ENCODE results near the gene PTPRT. TPM values are rescaled to one million over a fixed set of nuclear protein-coding genes. Genes with fewer than 3 reads are reported as not detected.

Gene PTPRT
- total RNA-seq, 1 experiment from 2014 or later = not detected

- TF ChIP-seq CTCF (IDR thresholded peaks at IDR 0.05; ENCODE audit: unreplicated experiment) = no peak
- Mint-ChIP-seq H3K27ac (ENCODE audit: unreplicated experiment) (no peak overlapping the region), H3K9me3 (ENCODE audit: low read depth, unreplicated experiment) (peaks cover 5% of the 10 kb centered on the region), H3K36me3 (ENCODE audit: insufficient read depth, unreplicated experiment) (no peaks in the 10 kb centered on the region), H3K4me3 (ENCODE audit: low read depth, unreplicated experiment) (no peak overlapping the region), H3K4me1 (ENCODE audit: low read depth, unreplicated experiment) (no peaks in the 10 kb centered on the region), H3K27me3 (ENCODE audit: unreplicated experiment) (peaks cover 4% of the 10 kb centered on the region)
- no TSS peak for BruUV-seq (replicated peaks)
- no peak for DNase-seq
- intact Hi-C loops (cut with micrococcal nuclease; ENCODE audit: unreplicated experiment) = no loop called here
- CTCF ChIA-PET = no interaction called here
Observed at GRCh38 chr20:42095221-42095620, 1094.5 kb downstream of the PTPRT start.

GRCh38 chr20:42093542-42094440, 1095.9 kb downstream of the PTPRT start:
- Mint-ChIP-seq H3K27me3 (ENCODE audit: unreplicated experiment) (no peaks in the 10 kb centered on the region), H3K27ac (ENCODE audit: unreplicated experiment) (no peak overlapping the region), H3K4me3 (ENCODE audit: low read depth, unreplicated experiment) (no peak overlapping the region), H3K36me3 (ENCODE audit: insufficient read depth, unreplicated experiment) (no peaks in the 10 kb centered on the region), H3K4me1 (ENCODE audit: low read depth, unreplicated experiment) (no peaks in the 10 kb centered on the region), H3K9me3 (ENCODE audit: low read depth, unreplicated experiment) (peaks cover 5% of the 10 kb centered on the region)
- no peak for DNase-seq
- BruUV-seq (replicated peaks) = no TSS peak
- TF ChIP-seq CTCF (IDR thresholded peaks at IDR 0.05; ENCODE audit: unreplicated experiment) = no peak
- CTCF ChIA-PET = no interaction called here
- intact Hi-C loops (cut with micrococcal nuclease; ENCODE audit: unreplicated experiment) = no loop called here

- no peak for DNase-seq
- no peak for TF ChIP-seq CTCF (IDR thresholded peaks at IDR 0.05; ENCODE audit: unreplicated experiment)
- intact Hi-C loops (cut with micrococcal nuclease; ENCODE audit: unreplicated experiment) = no loop called here
- Mint-ChIP-seq H3K4me3 (ENCODE audit: low read depth, unreplicated experiment) (no peak overlapping the region), H3K27ac (ENCODE audit: unreplicated experiment) (no peak overlapping the region), H3K4me1 (ENCODE audit: low read depth, unreplicated experiment) (no peaks in the 10 kb centered on the region), H3K9me3 (ENCODE audit: low read depth, unreplicated experiment) (peaks cover 5% of the 10 kb centered on the region), H3K27me3 (ENCODE audit: unreplicated experiment) (no peaks in the 10 kb centered on the region), H3K36me3 (ENCODE audit: insufficient read depth, unreplicated experiment) (no peaks in the 10 kb centered on the region)
- no TSS peak for BruUV-seq (replicated peaks)
- CTCF ChIA-PET = no interaction called here
Observed at GRCh38 chr20:42093041-42093440, 1096.7 kb downstream of the PTPRT start.

GRCh38 chr20:42085366-42085765, 1104.3 kb downstream of the PTPRT start:
- DNase-seq = no peak
- peaks cover 5% of the 10 kb centered on the region for H3K36me3 Mint-ChIP-seq (ENCODE audit: insufficient read depth, unreplicated experiment)
- H3K4me3 Mint-ChIP-seq (ENCODE audit: low read depth, unreplicated experiment) = no peak overlapping the region
- intact Hi-C loops (cut with micrococcal nuclease; ENCODE audit: unreplicated experiment) = no loop called here
- no peaks in the 10 kb centered on the region for H3K27me3 Mint-ChIP-seq (ENCODE audit: unreplicated experiment)
- no TSS peak for BruUV-seq (replicated peaks)
- CTCF ChIA-PET = no interaction called here
- H3K27ac Mint-ChIP-seq (ENCODE audit: unreplicated experiment) = no peak overlapping the region
- H3K9me3 Mint-ChIP-seq (ENCODE audit: low read depth, unreplicated experiment) = peaks cover 8% of the 10 kb centered on the region
- TF ChIP-seq CTCF (IDR thresholded peaks at IDR 0.05; ENCODE audit: unreplicated experiment) = no peak
- no peaks in the 10 kb centered on the region for H3K4me1 Mint-ChIP-seq (ENCODE audit: low read depth, unreplicated experiment)
